ENCODE measurements around the gene COMMD3. TPM values are rescaled to one million over a fixed set of nuclear protein-coding genes. Genes with fewer than 3 reads are reported as not detected.
"Not testable (repeated sequence)": the region's sequence is repeated elsewhere in the genome, so short reads cannot be mapped to it uniquely, and the experiment has no call there.

COMMD3 gene
- total RNA-seq (2014; rRNA removed; shearing (Covaris generic)) = 90.5 and 122 TPM in 2 replicates

- peak; percentile 71 for DNase-seq (ENCODE audit: low spot score)
Observed at GRCh38 chr10:22316286-22317075, at the start of gene COMMD3. TSS of gene COMMD3 (plus strand) at chr10:22316388. CDS start at chr10:22316418, 30 bp downstream.

- no peak for DNase-seq (ENCODE audit: low spot score)
Observed at GRCh38 chr10:22268503-22268902, 47.7 kb upstream of the COMMD3 start.

- DNase-seq (ENCODE audit: low spot score) = no peak
Observed at GRCh38 chr10:22271786-22272185, 44.4 kb upstream of the COMMD3 start.

GRCh38 chr10:22278441-22278782 lies 37.8 kb upstream of the COMMD3 start:
- no peak for DNase-seq (ENCODE audit: low spot score)

GRCh38 chr10:22280078-22280477 lies 36.1 kb upstream of the COMMD3 start:
- DNase-seq (ENCODE audit: low spot score) = no peak

GRCh38 chr10:22285130-22285529 lies 31.1 kb upstream of the COMMD3 start:
- DNase-seq (ENCODE audit: low spot score) = no peak

GRCh38 chr10:22293747-22294404 lies 22.3 kb upstream of the COMMD3 start:
- no peak for DNase-seq (ENCODE audit: low spot score)

GRCh38 chr10:22294694-22295093 lies 21.5 kb upstream of the COMMD3 start:
- no peak for DNase-seq (ENCODE audit: low spot score)

GRCh38 chr10:22301193-22301592 lies 15.0 kb upstream of the COMMD3 start:
- no peak for DNase-seq (ENCODE audit: low spot score)

GRCh38 chr10:22303461-22303860 lies 12.7 kb upstream of the COMMD3 start:
- DNase-seq (ENCODE audit: low spot score) = no peak

- DNase-seq (ENCODE audit: low spot score) = peak; percentile 23
Observed at GRCh38 chr10:22305721-22306120, 10.5 kb upstream of the COMMD3 start.

- DNase-seq (ENCODE audit: low spot score) = peak; percentile 15
Observed at GRCh38 chr10:22308390-22308789, 7.8 kb upstream of the COMMD3 start.

GRCh38 chr10:22309180-22310000 lies 6.8 kb upstream of the COMMD3 start:
- no peak for DNase-seq (ENCODE audit: low spot score)

- DNase-seq (ENCODE audit: low spot score) = not testable (repeated sequence)
Observed at GRCh38 chr10:22310012-22310411, 6.2 kb upstream of the COMMD3 start.

GRCh38 chr10:22310928-22311327 lies 5.3 kb upstream of the COMMD3 start:
- no peak for DNase-seq (ENCODE audit: low spot score)

- DNase-seq (ENCODE audit: low spot score) = no peak
Observed at GRCh38 chr10:22314852-22315251, 1.3 kb upstream of the COMMD3 start.

- DNase-seq (ENCODE audit: low spot score) = no peak
Observed at GRCh38 chr10:22315455-22316285, 518 bp upstream of the COMMD3 start.

GRCh38 chr10:22317076-22317370 lies 835 bp downstream of the COMMD3 start:
- DNase-seq (ENCODE audit: low spot score) = peak; percentile 35

- no peak for DNase-seq (ENCODE audit: low spot score)
Observed at GRCh38 chr10:22317771-22318565, 1.8 kb downstream of the COMMD3 start.

- no peak for DNase-seq (ENCODE audit: low spot score)
Observed at GRCh38 chr10:22318772-22319171, 2.6 kb downstream of the COMMD3 start.

- DNase-seq (ENCODE audit: low spot score) = no peak
Observed at GRCh38 chr10:22319547-22319979, 3.4 kb downstream of the COMMD3 start.
